Measurements from ENCODE around the gene SNRPA1. TPM values are rescaled to one million over a fixed set of nuclear protein-coding genes. Genes with fewer than 3 reads are reported as not detected.

The SNRPA1 gene
- total RNA-seq, 4 donors from 2014 or later = 31.5 to 41.1 (median 37.8) TPM

DNA sequence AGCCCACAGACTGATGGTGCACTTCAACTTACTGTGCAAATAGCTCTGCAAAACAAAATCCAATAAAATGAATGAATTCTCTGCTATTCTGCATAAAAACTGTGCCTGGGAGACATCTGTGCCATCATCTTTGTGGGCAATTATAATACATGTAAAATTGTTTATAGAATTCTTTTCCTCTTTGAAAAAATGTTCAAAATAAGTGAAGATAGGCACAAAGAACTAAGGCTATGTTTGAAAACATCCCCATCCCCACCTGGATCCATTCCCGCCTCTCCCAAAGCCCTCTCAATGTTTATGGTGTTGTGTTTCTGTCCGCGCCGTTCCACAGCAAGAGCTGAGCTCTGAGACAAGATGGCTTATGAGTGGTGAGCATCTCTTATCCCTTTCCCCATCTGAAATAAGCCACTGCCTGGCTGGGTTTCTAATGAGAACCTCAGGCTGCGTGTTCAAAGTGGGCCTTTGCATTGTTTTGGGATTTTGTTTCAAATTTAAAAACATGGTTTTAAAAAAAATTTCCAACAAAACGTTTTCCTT lies 22.4 kb upstream of the SNRPA1 start:
- TF ChIP-seq, protein P1, sequence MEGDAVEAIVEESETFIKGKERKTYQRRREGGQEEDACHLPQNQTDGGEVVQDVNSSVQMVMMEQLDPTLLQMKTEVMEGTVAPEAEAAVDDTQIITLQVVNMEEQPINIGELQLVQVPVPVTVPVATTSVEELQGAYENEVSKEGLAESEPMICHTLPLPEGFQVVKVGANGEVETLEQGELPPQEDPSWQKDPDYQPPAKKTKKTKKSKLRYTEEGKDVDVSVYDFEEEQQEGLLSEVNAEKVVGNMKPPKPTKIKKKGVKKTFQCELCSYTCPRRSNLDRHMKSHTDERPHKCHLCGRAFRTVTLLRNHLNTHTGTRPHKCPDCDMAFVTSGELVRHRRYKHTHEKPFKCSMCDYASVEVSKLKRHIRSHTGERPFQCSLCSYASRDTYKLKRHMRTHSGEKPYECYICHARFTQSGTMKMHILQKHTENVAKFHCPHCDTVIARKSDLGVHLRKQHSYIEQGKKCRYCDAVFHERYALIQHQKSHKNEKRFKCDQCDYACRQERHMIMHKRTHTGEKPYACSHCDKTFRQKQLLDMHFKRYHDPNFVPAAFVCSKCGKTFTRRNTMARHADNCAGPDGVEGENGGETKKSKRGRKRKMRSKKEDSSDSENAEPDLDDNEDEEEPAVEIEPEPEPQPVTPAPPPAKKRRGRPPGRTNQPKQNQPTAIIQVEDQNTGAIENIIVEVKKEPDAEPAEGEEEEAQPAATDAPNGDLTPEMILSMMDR (IDR thresholded peaks at IDR 0.05; ENCODE audit: low read depth) = no peak

DNA sequence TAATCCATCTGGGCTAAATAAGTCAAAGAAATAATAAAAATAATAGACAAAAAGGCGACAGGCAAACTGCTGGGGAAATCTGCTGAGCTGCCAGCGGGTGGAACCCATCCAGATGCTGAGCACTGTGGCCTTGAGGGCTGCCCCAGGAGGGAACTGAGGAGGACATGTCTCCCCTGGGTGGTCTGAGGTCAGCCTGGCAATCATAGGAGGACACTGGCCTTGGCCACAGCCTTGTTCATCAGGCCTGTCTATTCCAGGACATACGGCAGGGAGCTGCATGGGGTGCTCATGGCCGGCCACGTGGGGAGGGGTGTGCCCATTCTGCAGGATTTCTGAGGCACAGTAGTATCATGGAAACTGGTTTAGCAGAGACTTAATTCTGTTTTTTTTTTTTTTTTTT lies 21.5 kb upstream of the SNRPA1 start:
- TF ChIP-seq, protein P1 (IDR thresholded peaks at IDR 0.05; ENCODE audit: low read depth) = no peak

DNA sequence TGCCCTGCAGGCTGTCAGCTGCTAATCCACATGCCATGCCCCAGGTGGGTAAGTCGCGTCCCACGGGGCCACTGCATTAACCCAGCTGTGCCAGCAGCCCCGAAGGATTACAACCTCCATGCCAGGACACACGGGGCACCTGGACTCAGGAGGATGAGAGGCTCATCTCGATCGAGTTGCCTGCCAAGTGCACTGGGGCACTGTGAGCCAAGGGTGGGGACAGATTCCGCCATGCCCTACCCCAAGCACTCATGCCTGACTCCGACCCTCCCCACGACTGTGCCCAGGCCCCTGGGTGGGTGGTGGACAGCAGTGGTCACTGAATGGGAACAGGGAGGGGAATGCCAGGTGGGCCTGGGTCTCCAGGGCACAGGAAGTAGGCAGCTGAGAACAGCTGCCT lies 20.7 kb upstream of the SNRPA1 start:
- TF ChIP-seq, protein P1 (IDR thresholded peaks at IDR 0.05; ENCODE audit: low read depth) = no peak

DNA sequence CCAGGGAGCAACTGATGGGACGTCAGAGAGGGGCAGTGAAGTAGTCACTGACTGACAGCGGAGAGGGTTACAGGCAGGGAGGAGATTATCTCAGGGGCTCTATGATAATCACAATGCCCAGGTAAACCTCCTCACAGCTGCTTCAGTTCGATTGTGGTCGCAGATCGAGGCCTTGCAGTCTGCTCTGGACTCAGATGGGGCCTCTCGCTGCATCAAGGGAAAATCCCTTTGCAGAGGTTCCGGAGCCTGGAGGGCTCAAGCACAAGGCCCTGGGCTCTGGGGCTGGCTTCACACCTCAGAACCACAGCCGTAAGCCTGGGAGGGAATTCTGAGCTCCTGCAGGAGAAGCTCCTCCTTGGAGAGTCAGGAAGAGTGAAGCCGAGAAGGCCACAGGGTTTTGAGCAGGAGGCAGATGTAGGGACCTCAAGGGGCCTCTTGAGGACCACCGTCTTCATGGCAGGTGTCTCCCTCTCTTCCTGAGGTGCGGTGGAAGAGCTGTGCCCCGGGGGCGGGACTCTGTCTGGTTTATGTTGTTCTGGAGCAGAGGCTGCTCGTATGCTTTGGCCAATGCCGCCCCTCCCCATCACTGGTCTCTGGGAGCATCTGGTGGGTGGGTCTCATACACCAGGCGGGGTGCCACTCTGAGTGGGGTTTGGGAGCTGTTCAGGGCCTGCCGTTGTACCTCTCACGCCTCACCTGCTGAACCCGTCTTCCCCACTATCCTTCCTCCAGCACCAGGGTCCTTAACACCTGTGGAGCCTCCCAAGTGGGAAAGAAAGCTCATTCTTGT lies 19.5 kb upstream of the SNRPA1 start:
- TF ChIP-seq, protein P1 (IDR thresholded peaks at IDR 0.05; ENCODE audit: low read depth) = no peak

DNA sequence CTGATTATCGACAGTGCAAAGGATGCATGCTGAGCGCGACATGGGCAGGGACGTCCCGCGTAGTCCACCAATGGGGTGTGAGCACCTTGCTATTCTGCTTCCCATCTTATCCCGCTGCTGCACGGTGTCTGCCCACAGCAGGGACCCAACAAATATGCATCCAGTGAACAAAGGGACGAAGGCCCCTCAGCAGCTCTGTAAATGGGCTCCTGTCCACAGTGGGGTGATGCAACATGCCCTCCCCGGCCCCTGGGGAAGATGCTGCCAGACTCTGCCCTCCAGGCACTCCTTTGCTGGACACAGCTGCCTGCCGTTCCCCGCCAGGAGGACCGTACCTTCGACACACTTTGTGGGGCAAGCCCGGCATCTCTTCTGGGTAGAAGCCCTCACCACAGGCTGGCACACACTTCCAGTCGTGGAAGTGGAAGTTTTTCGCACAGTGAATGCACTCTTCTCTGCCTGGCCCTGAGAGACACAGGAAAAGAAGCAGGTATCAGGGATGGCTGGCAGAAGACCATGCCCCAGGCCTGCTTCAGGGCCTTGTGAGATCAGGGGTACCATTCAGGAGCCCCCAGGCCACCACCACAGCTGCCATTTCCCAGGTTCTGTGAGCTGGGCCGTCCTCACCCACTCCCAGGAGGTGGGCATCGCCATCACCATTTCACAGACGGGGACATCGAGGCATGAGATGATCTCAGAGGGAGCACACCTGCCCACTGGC lies 18.2 kb upstream of the SNRPA1 start:
- TF ChIP-seq, protein P1 (IDR thresholded peaks at IDR 0.05; ENCODE audit: low read depth) = no peak

DNA sequence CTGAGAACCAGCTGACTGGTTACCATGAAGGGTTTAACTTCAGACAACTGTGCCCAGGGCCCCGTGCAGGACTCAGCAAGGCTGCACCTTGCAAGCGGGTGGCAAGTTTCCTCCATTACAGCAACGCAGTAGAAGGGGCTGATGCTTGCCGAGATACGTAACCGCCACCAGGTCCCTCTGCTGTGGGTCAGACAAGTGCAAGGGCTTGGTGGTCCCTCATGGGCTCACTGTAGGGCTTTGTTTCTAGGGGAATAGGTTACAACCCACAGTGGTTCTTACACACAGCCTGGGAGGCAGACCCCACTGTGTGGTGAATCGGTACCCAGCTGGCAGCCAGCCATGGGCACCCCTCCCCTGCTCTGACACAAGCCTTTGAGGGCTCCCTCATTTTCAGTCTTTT lies 15.5 kb upstream of the SNRPA1 start:
- TF ChIP-seq, protein P1 (IDR thresholded peaks at IDR 0.05; ENCODE audit: low read depth) = no peak

DNA sequence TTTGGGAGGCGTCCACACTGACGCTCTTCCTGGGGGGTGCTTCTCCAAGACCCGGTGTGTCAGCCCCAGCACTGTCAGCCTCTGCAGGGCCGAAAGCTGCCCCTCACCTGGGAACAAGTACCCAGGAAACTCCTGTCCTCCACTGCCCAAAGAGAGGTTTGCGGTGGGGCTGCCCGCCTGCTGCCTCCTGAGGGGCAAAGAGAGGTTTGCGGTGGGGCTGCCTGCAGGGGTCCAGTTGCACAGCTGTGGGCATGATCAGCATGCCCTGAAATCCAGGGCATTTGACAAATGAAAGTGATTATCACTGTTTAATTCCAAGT lies 15.1 kb upstream of the SNRPA1 start:
- TF ChIP-seq, protein P1 (IDR thresholded peaks at IDR 0.05; ENCODE audit: low read depth) = no peak
